AG09309 (cell line): ENCODE data around the gene GJC1.

ENCODE experiments used
- DNase-seq: peaks from one replicate; pipeline ENCODE4 v3.0.0-alpha.2; 2010; ENCODE audit warnings: low read depth
- H3K4me3 ChIP-seq: 2 replicates; pipeline ENCODE4 v1.5.1; 2011; ENCODE audit warnings: mild to moderate bottlenecking, low read depth, low read length, moderate library complexity; ENCODE audit not compliant: control insufficient read depth
- TF ChIP-seq, protein P1 (sequence below): IDR thresholded peaks from 2 replicates; pipeline ENCODE4 v1.5.1; 2011; ENCODE audit warnings: mild to moderate bottlenecking, low read depth, low read length, inconsistent platforms; ENCODE audit not compliant: insufficient read depth, control insufficient read depth; ENCODE audit errors: missing control alignments

GJC1 gene

DNA sequence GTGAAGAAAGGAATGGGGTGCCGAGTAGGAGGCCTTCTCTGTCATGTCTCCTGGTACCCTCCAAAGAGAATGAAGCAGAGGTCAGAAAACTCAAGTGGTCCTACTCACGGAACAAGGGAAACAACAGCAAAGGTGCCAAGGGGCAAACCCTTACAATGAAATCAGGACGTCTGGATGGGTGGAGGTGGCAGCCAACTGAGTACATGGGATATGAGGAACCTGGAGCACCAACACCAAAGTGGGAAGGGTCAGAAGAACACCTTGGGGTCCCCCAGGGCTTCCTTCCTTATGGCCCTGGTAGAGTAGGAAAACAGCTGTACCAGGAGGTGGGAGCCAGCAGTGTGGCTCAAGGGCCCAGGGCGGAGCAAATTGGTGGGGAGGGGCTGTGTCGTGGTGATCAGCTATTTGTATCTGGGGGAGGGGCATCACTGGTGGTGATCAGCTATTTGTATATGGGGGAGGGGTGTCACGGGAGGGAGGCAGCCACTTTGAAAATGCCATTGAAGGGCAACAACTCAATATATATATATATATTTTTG, 18.2 kb upstream of the GJC1 start:
- no peak for DNase-seq

GRCh38 chr17:44847586-44847985, 17.5 kb upstream of the GJC1 start, which contains the start of gene HIGD1B:
HIGD1B (plus strand) TSS chr17:44847883; CDS start chr17:44848153, 270 bp downstream.
- no peak for DNase-seq
- TF ChIP-seq, protein P1, sequence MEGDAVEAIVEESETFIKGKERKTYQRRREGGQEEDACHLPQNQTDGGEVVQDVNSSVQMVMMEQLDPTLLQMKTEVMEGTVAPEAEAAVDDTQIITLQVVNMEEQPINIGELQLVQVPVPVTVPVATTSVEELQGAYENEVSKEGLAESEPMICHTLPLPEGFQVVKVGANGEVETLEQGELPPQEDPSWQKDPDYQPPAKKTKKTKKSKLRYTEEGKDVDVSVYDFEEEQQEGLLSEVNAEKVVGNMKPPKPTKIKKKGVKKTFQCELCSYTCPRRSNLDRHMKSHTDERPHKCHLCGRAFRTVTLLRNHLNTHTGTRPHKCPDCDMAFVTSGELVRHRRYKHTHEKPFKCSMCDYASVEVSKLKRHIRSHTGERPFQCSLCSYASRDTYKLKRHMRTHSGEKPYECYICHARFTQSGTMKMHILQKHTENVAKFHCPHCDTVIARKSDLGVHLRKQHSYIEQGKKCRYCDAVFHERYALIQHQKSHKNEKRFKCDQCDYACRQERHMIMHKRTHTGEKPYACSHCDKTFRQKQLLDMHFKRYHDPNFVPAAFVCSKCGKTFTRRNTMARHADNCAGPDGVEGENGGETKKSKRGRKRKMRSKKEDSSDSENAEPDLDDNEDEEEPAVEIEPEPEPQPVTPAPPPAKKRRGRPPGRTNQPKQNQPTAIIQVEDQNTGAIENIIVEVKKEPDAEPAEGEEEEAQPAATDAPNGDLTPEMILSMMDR, result no peak
- H3K4me3 ChIP-seq, result no peak within 1 kb of the TSS

More for the DNA sequence above, 18.2 kb upstream of the GJC1 start:
- TF ChIP-seq, protein P1, result no peak
- no peak overlapping the region for H3K4me3 ChIP-seq

DNA sequence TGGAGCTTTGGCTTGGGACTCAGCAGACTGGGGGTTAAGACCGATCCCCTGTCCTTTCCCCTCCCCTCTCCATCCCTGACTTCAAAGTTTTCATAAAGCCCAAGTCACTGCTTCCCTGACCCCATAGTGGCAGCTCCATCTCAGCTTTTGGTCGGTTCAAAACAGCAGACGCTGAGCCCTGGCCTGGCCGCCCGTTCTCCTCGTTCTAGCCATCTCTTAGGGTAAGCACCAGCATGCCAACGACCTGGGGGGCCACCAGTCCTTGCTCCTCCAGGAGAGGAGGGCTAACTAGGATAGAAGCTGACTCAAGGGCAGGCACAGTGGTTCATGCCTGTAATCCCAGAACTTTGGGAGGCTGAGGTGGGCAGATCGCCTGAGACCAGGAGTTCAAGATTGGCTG, 16.1 kb upstream of the GJC1 start:
- TF ChIP-seq, protein P1, result no peak
- no peak for DNase-seq
- no peak overlapping the region for H3K4me3 ChIP-seq

DNA sequence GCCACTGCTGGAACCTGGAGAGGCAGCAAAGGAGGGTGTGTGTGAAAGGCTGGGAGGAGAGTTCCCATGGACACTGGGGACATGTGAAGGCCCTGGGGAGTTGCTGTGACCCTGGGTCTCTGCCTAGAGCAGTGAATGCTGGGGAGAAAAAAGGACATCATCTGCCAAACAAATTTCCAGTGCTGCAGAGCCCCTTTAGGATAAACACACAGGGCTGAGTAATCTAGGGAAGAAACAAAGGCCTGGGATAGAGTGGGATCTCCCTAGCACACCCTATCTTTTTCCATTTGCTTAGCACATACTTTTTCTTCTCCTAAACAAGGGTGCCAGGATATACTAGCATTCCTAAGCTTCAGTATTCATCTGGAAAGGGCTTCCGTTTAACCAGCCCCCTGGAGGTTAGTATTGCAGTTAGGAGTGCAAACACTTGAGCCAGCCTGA, 14.3 kb upstream of the GJC1 start:
- H3K4me3 ChIP-seq, result no peak overlapping the region
- TF ChIP-seq, protein P1, result peak; percentile 26
- no peak for DNase-seq

DNA sequence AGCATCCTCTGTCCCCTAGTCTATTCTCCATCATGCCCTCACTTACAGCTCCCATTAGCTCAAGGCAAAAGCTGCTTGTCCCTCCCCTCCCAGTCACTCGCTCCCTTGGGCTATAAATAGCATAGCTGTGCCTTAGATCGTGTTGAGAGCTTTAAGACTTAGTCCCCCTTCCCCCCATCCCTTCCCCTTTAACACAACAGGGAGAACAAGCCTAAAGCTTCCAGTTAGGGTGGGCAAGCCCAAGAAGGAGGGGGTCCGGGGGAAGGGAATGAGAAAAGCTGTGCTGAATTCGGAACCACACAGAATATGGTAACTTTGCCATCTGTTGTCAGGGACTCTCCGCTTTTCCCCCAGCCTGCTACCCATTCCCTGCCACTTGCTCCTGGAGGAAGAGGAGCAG, 12.7 kb upstream of the GJC1 start:
- no peak for DNase-seq
- TF ChIP-seq, protein P1, result no peak
- no peak overlapping the region for H3K4me3 ChIP-seq

- no peak for DNase-seq
Observed at GRCh38 chr17:44840936-44841335, 10.8 kb upstream of the GJC1 start.

More at GRCh38 chr17:44840936-44841335, 10.8 kb upstream of the GJC1 start:
- TF ChIP-seq, protein P1, result no peak
- no peak overlapping the region for H3K4me3 ChIP-seq
